ENCODE data around the gene ZNF280C.

- TF ChIP-seq FOXK2 (IDR thresholded peaks at IDR 0.05) (no peak), ZNF384 (IDR thresholded peaks at IDR 0.05) (no peak), SUZ12 (IDR thresholded peaks at IDR 0.05) (no peak), FOXM1 (IDR thresholded peaks at IDR 0.05; ENCODE audit: borderline replicate concordance) (no peak)
These were observed 12.2 kb upstream of the ZNF280C start for GRCh38 chrX:130280901-130281300.
